GM19099 (cell line): ENCODE measurements around the gene NCMAP.

ENCODE experiments used
- POLR2A ChIP-seq: IDR thresholded peaks from 3 replicates; pipeline ENCODE4 v1.6.1; 2011; ENCODE audit warnings: low read depth; ENCODE audit not compliant: insufficient read length; ENCODE audit errors: extremely low read depth

The NCMAP gene

DNA sequence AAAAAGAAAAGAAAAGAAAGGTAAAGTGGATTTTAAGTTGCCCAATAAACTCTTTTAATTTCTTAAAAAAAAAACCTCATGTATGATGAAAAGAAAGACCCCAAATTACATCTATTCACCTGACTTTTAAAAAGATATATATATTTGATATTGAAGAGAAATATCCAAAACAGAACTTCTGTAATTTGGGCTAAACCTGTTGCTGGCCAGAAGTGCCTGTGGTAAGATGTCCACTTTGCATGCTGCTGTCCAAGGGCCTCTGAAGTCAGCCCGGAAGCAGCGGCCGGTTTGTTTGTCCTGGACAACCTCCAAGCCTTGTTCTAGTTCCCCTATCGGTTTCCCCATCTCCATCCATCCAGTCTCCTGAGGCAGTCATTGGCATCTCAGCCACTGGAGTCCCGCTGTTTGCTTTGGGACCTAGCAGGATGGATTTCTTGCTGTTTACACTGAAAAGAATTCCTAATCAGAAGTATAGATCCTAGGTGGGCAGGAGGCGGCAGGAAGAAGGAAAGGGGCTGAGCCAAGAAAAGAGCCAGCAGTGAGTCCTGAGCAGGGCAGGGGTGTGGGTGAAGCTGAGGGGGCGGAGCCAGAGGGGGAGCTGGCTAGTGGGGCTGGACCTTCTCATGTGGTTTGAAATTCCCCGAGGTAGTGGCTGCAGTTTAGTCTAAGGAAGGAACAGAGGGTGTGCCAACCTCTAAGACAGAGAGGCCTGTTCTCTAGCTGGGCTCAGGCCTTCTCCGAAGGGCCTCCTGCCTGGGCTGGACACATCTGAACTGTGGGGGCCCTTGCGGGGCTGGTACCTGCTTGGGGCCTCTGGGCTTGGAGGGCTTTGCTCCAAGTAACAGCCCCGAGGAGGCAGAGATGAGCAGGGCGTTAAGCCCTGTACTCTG lies 3.3 kb downstream of the NCMAP start:
- no peak for TF ChIP-seq POLR2A

DNA sequence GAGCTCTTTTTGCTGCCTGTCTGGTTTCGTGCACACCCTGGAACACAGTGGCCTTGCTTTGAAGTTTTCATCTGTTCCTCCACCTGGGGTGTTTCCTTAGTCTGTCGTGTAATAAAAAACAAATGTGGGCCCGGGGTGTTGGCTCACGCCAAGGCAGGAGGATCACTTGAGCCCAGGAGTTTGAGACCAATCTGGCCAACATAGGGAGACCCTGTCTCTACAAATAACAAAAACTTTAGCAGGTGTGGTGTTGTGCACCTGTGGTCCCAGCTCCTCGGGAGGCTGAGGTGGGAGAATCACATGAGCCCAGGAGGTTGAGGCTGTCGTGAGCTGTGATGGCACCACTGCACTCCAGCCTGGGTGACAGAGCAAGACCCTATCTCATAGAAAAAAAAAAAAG lies 4.5 kb downstream of the NCMAP start:
- TF ChIP-seq POLR2A, result no peak

DNA sequence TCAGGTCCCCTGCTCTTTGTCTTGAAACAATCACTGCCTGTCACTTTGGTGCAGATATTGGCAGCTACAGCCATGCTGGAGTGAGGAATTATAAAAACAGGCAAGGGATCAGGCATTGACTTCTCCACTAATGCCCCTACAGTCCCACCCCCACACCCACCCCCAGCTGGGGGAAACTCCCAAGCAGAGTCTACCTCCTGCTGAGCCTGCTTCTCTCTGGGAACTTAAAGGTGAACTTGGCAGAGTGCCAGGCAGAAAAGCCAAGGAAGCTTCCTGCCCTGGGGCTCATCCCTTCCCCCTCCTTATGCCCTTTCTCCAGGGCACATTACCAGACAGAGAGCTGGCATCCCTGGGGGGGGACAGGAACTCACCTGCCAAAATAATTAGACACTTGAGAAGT lies 6.7 kb downstream of the NCMAP start:
- TF ChIP-seq POLR2A, result no peak

DNA sequence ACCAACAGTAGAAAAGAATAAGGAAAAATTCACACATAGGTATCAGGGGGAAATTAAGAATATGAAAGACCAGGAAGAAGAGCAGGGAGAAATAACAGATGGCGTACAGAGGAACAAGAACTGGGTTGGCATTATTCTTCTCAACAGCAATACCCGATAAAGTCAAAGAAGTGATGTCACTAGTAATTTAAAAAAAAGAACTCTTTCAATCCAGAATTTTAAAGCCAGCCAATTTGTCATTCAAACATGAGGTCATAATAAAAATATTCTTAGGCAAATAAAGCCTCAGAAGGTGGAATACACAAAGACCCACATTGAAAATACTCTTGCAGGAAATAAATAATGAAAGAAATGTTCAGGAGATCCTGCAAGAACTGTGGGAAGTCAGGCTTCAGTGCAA lies 8.8 kb downstream of the NCMAP start:
- no peak for TF ChIP-seq POLR2A

DNA sequence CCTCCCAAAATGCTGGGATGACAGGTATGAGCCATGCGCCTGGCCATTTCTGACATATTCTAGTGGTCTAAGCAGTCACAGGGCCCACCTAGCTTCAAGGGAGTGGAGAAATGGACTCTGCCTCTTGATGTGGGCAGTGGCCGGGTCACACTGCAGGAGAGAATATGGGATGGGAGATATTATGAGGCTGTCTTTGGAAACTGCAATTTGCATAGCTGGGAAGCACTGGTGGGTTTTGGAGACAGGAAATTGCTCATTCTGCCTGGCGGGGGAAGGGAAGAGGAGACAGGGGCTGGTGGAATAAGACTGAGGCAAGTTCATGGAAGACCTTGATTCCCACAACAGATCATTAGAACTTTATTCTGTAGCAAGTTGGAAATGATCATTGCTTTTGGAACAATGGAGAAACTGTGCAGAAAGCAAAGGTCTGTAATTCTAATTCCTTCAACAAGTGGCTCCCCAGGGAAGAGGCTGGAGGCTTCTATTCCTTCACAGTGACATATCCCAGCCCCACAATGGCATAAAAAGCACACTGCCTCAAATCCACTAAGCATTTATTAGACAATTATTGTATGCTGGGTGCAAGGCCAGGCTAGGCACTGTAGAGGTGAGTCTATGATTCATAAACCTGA lies 10.5 kb downstream of the NCMAP start:
- no peak for TF ChIP-seq POLR2A

DNA sequence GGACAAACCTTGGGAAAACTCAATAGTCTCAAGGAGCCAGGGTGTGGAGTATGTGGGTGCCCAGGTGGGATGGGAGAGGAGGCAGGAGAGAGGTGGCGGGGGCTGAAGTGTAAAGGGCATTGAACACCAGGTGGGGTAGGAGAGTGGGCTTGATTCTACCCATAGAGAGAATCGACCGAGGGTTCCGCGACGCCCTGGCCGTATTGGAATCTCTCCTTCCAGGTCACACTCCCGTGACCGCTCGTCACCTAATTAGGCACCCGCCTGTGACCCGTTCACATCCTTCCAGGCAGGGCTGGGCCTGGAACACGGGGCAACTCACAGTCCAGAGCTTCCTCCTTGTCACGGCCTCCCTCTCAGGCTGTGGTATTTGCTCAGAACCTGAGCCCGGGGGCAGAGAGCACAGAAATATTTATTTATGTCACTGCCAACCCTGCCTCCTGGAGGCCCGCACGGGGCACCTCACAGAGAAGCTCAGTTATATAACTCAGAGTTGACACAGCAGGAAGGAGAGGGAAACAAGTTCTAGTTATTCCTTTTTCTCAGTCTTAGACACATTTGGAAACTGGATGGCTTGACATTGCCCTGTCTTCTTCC lies 12.0 kb downstream of the NCMAP start:
- TF ChIP-seq POLR2A, result no peak

DNA sequence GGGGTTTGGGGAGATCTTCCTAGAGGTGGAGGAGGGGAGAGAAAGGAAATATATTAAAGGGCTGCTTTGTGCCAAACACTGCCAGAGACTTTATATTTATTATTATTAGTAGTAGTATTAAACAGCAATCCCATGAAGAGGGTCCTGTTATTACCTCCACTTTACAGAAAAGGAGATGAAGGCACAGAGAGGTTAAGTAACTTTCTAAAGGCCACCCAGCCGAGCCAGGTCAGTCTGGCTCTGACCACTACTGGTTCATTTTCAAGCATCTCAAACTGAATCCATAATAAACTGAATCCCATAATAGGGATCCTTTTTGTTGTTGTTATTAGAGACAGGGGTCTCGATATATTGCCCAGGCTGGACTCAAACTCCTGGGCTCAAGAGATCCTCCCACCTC lies 12.6 kb downstream of the NCMAP start:
- TF ChIP-seq POLR2A, result no peak

DNA sequence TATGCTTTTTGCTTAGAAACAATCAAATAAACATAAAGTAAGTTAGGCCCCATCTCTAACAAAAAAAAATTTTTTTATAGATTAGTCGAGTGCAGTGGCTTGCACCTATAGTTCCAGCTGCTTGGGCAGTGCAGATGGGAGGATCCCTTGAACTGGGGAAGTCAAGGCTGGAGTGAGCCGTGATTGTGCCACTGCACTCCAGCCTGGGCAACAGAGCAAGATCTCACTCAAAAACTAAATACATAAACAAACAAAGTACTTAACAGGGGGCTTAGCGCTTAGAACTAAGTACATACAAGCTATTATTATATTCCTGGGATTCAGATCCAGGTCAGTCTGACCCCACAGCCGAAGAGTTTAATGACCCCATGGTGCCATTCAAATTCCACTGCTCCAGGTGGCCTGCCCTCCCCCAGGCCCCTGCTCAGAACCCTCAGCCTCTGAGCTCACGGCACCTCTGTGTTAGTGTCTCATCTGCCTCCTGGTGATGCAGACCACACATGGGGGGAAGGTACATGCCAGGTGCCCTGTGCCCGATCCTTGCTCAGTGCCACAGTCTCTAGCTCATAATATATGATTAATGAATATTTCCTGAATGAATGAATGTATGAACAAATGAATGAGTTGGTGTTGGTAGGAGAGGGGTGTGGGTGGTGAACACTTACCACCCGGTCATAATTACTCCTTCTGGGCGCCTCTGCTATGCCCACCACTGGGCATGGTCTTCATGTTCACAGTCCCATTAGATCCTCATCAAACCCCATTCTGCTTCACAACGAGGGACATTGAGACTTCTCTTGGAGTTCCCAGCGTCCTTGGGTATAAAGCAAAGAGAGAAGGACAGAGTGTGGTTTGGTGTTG lies 14.6 kb downstream of the NCMAP start:
- TF ChIP-seq POLR2A, result no peak

DNA sequence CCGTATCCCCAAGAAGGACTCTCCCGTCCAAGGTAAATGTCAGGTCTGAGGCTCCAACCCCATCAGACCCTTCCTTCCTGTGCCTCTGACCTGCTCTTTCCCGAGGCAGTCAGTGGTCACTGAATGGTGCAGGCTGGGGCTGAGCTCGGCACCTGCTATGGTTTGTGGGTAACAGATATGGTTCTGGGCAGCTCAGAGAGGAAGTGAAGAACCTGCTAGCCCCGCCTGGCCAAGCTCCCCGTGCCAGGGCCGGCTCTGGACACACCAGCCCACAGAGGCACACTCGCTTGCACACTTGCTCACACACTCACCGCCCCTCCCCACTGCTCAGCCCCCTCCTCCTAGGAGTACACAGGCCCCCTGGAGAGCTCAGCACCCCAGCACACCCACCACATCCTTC lies 16.4 kb downstream of the NCMAP start:
- no peak for TF ChIP-seq POLR2A

DNA sequence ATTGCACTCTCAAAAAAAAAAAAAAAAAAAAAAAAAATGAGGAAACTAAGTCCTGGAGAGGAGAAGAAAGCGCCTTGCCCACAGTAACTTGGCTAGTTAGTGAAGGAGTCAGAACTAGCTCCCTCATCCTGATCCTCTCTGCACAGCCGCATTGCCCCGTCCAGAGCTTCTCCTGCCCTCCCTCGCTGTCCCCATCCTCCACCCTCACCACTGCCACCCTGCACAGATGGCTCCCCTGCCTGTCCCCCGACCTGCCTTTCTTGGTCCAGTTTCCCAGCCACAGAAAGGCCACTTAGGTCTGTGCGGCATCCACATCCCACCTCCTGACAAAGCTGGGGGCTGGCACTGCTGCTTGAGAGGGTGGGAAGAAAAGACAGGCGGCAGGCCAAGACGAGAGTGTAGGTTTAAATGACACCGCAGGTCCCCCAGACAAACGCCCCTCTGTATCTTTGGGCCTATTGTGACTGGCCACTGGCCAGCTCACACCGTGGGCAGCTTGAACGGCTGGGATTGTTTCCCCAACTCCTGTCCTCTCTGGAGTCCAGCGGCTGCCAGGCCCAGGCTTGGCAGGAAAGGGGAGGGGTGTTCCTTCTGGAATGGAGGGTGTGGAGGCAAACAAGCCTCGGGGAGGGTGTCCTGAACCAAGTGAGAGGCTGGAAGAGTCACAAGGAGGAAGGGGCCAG lies 20.2 kb downstream of the NCMAP start:
- TF ChIP-seq POLR2A, result no peak

DNA sequence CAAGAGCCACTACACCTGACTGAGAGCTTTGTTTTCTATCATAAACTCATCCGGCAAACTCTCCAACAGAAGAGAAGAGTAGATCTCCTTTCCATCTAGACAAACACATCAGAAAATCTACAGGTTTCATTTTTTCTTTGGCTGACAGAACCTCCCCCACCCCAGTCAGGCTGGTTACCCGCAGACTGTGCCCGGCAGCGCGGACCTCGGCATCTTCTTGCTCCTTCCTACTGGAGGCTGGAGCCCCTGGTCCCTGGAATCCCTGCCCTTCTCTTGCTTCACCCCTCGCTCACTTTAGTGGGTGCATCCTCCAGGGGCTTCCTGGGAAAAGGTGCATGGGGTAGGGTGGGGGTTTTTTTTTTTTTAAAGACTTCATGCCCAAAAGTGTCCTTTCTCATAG lies 23.0 kb downstream of the NCMAP start:
- TF ChIP-seq POLR2A, result no peak

DNA sequence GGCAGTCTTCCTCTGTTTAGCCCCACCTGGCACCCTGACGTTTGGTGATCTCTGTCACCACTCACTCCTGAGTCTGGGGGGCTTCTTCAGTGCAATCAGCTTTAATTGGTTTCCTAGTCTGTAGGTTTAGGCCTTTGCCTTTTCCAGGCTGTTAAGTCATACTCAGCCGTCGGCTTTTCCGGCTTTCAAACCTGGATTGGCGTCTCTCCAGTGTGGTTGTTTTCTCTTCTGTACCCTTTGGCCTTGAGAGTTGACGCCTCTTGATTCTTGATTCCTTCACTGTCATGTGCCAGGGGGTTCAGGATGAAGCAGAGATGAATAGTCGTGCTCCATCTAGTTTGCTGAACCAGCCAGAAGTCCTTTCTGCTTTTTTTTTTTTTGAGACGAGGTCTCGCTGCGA lies 24.9 kb downstream of the NCMAP start:
- no peak for TF ChIP-seq POLR2A

DNA sequence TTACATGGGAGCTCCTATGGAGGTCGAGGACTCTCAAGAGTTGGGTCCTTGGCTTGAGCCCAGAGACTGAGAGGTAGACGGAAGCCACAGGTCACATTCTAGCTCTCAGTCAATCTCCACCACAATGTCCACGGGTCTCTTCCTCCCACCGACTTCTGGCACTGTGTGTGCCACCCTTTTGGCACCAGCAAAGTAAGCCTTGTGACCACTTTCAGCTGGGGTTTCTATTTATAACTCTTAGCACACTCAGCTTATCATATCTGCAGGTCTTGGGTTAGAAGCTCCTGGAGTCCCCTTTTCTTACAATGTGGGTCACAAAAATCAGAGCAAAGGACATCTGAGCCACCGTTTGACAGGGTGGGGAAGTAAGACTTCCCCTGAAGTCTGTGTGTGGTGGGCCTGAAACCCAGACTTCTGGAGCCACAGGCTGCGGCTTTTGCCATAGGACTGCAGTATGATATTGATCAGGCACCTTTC lies 28.3 kb downstream of the NCMAP start:
- no peak for TF ChIP-seq POLR2A

DNA sequence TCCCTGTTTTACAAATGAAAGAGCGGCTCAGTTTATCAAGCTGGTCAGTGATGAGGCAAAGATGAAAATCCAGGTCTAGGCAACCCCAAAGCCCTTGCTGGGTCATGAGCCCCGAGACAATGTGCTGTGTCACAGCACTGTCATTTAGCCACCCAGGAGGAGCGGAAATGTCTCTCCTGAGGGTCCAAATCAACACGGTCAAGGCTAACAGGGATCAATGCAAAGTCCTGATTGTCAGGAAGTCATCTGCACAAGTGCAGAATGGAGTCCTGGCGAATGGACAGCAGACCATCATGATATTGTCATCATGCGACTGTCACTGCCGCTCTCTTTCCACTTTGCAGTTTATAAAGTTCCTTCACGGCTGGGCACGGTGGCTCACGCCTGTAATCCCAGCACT lies 30.2 kb downstream of the NCMAP start:
- no peak for TF ChIP-seq POLR2A
